Neural cell (in vitro differentiated cells): ENCODE measurements around the gene RIPK1.

Experiments
- RAD21 ChIP-seq: fragments of 450-650 bp; conservative IDR thresholded peaks from 2 replicates; pipeline ENCODE4 v1.6.1; 2014; ENCODE audit warnings: antibody characterized with exemption, mild to moderate bottlenecking, moderate library complexity
- TAF1 ChIP-seq: IDR thresholded peaks from 2 replicates; pipeline ENCODE4 v1.6.1; 2012; ENCODE audit warnings: low read depth
- TF ChIP-seq, protein P1 (sequence below): fragments of 450-650 bp; IDR thresholded peaks from 2 replicates; pipeline ENCODE4 v1.5.1; 2014; ENCODE audit warnings: antibody characterized with exemption, mild to moderate bottlenecking, moderate library complexity; ENCODE audit not compliant: poor library complexity, severe bottlenecking
- TF ChIP-seq, protein P2 (sequence below): IDR thresholded peaks from 2 replicates; pipeline ENCODE4 v1.6.1; 2012; ENCODE audit warnings: borderline replicate concordance

DNA sequence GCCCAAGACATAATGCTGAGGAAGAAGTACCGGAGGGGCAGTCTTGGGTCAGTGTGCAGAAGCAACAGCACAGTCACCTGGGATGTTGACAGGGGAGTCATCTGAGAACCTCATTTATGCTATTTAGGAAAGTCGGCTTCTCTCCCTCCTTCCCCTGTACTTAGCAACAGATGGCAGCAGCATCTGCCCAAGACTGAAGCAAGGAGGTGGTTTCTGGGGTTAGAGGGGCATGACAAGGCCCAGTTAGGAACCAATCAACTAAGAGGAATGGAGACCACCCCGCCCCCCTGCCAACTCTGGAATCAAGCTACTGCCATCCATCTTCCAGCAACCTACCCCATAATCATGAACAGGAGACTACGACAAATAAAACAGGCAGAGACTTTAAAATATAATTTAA lies 21.7 kb downstream of the RIPK1 start:
- TF ChIP-seq, protein P1, sequence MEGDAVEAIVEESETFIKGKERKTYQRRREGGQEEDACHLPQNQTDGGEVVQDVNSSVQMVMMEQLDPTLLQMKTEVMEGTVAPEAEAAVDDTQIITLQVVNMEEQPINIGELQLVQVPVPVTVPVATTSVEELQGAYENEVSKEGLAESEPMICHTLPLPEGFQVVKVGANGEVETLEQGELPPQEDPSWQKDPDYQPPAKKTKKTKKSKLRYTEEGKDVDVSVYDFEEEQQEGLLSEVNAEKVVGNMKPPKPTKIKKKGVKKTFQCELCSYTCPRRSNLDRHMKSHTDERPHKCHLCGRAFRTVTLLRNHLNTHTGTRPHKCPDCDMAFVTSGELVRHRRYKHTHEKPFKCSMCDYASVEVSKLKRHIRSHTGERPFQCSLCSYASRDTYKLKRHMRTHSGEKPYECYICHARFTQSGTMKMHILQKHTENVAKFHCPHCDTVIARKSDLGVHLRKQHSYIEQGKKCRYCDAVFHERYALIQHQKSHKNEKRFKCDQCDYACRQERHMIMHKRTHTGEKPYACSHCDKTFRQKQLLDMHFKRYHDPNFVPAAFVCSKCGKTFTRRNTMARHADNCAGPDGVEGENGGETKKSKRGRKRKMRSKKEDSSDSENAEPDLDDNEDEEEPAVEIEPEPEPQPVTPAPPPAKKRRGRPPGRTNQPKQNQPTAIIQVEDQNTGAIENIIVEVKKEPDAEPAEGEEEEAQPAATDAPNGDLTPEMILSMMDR, result no peak
- TF ChIP-seq RAD21 (no peak), TAF1 (no peak)
- TF ChIP-seq, protein P2, sequence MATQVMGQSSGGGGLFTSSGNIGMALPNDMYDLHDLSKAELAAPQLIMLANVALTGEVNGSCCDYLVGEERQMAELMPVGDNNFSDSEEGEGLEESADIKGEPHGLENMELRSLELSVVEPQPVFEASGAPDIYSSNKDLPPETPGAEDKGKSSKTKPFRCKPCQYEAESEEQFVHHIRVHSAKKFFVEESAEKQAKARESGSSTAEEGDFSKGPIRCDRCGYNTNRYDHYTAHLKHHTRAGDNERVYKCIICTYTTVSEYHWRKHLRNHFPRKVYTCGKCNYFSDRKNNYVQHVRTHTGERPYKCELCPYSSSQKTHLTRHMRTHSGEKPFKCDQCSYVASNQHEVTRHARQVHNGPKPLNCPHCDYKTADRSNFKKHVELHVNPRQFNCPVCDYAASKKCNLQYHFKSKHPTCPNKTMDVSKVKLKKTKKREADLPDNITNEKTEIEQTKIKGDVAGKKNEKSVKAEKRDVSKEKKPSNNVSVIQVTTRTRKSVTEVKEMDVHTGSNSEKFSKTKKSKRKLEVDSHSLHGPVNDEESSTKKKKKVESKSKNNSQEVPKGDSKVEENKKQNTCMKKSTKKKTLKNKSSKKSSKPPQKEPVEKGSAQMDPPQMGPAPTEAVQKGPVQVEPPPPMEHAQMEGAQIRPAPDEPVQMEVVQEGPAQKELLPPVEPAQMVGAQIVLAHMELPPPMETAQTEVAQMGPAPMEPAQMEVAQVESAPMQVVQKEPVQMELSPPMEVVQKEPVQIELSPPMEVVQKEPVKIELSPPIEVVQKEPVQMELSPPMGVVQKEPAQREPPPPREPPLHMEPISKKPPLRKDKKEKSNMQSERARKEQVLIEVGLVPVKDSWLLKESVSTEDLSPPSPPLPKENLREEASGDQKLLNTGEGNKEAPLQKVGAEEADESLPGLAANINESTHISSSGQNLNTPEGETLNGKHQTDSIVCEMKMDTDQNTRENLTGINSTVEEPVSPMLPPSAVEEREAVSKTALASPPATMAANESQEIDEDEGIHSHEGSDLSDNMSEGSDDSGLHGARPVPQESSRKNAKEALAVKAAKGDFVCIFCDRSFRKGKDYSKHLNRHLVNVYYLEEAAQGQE, result no peak
